ENCODE results near the gene TSPAN5. TPM values are rescaled to one million over a fixed set of nuclear protein-coding genes. Genes with fewer than 3 reads are reported as not detected.

Gene TSPAN5
- total RNA-seq, 1 donor from 2014 or later: 14.7 TPM

- no peak for TF ChIP-seq CTCF (IDR thresholded peaks at IDR 0.05; ENCODE audit: unreplicated experiment)
- DNase-seq (ENCODE audit: low spot score in 2 of 2, unreplicated experiment in 2 of 2): no peak
- Mint-ChIP-seq H3K27ac (no peak overlapping the region), H3K4me1 (peaks cover 11% of the 10 kb centered on the region), H3K27me3 (ENCODE audit: low read depth) (no peaks in the 10 kb centered on the region), H3K36me3 (no peaks in the 10 kb centered on the region), H3K9me3 (no peaks in the 10 kb centered on the region), H3K4me3 (no peak overlapping the region)
Measured at GRCh38 chr4:98686847-98687246, 28.4 kb upstream of the TSPAN5 start.

- peaks cover 11% of the 10 kb centered on the region for H3K4me1 Mint-ChIP-seq
- no peak for TF ChIP-seq CTCF (IDR thresholded peaks at IDR 0.05; ENCODE audit: unreplicated experiment)
- no peak for DNase-seq (ENCODE audit: low spot score in 2 of 2, unreplicated experiment in 2 of 2)
- H3K36me3 Mint-ChIP-seq: no peaks in the 10 kb centered on the region
- no peak overlapping the region for H3K27ac Mint-ChIP-seq
- H3K9me3 Mint-ChIP-seq: no peaks in the 10 kb centered on the region
- no peak overlapping the region for H3K4me3 Mint-ChIP-seq
- no peaks in the 10 kb centered on the region for H3K27me3 Mint-ChIP-seq (ENCODE audit: low read depth)
Measured at GRCh38 chr4:98686043-98686707, 27.8 kb upstream of the TSPAN5 start.

GRCh38 chr4:98685225-98686042 is 27.0 kb upstream of the TSPAN5 start:
- TF ChIP-seq CTCF (IDR thresholded peaks at IDR 0.05; ENCODE audit: unreplicated experiment): no peak
- H3K36me3 Mint-ChIP-seq: no peaks in the 10 kb centered on the region
- no peak overlapping the region for H3K4me3 Mint-ChIP-seq
- DNase-seq (ENCODE audit: low spot score in 2 of 2, unreplicated experiment in 2 of 2): no peak
- no peaks in the 10 kb centered on the region for H3K9me3 Mint-ChIP-seq
- H3K27me3 Mint-ChIP-seq (ENCODE audit: low read depth): no peaks in the 10 kb centered on the region
- peaks cover 11% of the 10 kb centered on the region for H3K4me1 Mint-ChIP-seq
- no peak overlapping the region for H3K27ac Mint-ChIP-seq

GRCh38 chr4:98682719-98683118 is 24.3 kb upstream of the TSPAN5 start:
- Mint-ChIP-seq H3K36me3 (no peaks in the 10 kb centered on the region), H3K4me1 (no peaks in the 10 kb centered on the region), H3K27me3 (ENCODE audit: low read depth) (no peaks in the 10 kb centered on the region), H3K27ac (no peak overlapping the region), H3K9me3 (no peaks in the 10 kb centered on the region), H3K4me3 (no peak overlapping the region)
- no peak for DNase-seq (ENCODE audit: low spot score in 2 of 2, unreplicated experiment in 2 of 2)
- no peak for TF ChIP-seq CTCF (IDR thresholded peaks at IDR 0.05; ENCODE audit: unreplicated experiment)

- Mint-ChIP-seq H3K27me3 (ENCODE audit: low read depth) (no peaks in the 10 kb centered on the region), H3K4me3 (no peak overlapping the region), H3K27ac (no peak overlapping the region), H3K9me3 (no peaks in the 10 kb centered on the region), H3K36me3 (no peaks in the 10 kb centered on the region), H3K4me1 (no peaks in the 10 kb centered on the region)
- no peak for TF ChIP-seq CTCF (IDR thresholded peaks at IDR 0.05; ENCODE audit: unreplicated experiment)
- DNase-seq (ENCODE audit: low spot score in 2 of 2, unreplicated experiment in 2 of 2): no peak
Measured at GRCh38 chr4:98680806-98681205, 22.4 kb upstream of the TSPAN5 start.

Measured in mesothelial cell of epicardium (in vitro differentiated cells).